NCI-H524 treated with DMSO at 0.1 percent for 48 hours (cell line): Measurements from ENCODE around the gene MTARC1.

Experiments
- DNase-seq: peaks from one replicate; lab custom pipeline; 2025; lab: John Stamatoyannopoulos, UW

Gene MTARC1

GRCh38 chr1:220833436-220833835 is 46.7 kb downstream of the MTARC1 start:
- DNase-seq = no peak

DNA sequence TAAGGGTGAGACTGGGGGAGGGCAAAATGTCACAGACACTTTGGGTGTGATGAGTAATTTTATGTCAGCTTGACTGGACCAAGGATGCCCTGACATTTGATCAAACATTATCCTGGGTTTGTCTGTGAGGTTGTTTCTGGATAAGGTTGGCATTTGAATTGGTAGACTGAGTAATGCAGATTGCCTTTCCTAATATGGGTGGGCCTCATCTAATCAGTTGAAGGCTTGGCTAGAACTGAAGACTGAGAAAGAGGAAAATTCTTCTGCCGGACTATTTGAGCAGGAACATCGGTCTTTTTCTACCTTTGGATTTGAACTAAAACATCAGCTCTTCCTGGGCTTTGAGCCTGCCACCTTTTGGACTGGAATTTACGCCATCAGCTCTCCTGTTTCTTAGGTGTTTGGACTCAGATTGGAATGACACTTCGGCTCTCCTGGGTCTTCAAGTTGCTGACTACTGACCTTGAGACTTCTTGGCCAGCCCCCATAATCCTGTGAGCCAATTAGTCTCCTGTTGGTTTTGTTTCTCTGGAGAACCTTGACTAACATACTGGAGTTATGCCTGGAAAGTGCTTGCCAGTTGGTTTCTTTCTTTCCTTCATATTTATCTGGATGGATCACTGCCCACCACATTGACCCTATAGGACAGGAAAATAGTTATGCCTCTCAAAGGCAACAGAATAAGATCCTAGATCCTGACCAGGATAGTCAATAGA is 47.6 kb downstream of the MTARC1 start:
- DNase-seq = no peak
